GM13977 (cell line): Measurements from ENCODE around the gene LYRM2.

Experiments
- DNase-seq: peaks from one replicate; pipeline ENCODE4 v3.0.0; 2012; ENCODE audit warnings: low spot score
- in situ Hi-C: fragments of 300-500 bp; cut with MboI; formaldehyde crosslinking; loops from one replicate; pipeline ENCODE4 v1.12.0; 2022; ENCODE audit warnings: low sequenced_read_pairs, low pct_unique_long_range_greater_than_20kb, mixed read lengths, inconsistent platforms; ENCODE audit not compliant: unreplicated experiment
- TF ChIP-seq, protein P1 (sequence below): IDR thresholded peaks from 2 replicates; pipeline ENCODE4 v1.5.1; 2012; ENCODE audit warnings: mild to moderate bottlenecking, control low read depth; ENCODE audit not compliant: insufficient read depth; ENCODE audit errors: extremely low read depth, missing control alignments

LYRM2 gene

GRCh38 chr6:89566008-89566800 is 72.3 kb downstream of the LYRM2 start:
- TF ChIP-seq, protein P1, sequence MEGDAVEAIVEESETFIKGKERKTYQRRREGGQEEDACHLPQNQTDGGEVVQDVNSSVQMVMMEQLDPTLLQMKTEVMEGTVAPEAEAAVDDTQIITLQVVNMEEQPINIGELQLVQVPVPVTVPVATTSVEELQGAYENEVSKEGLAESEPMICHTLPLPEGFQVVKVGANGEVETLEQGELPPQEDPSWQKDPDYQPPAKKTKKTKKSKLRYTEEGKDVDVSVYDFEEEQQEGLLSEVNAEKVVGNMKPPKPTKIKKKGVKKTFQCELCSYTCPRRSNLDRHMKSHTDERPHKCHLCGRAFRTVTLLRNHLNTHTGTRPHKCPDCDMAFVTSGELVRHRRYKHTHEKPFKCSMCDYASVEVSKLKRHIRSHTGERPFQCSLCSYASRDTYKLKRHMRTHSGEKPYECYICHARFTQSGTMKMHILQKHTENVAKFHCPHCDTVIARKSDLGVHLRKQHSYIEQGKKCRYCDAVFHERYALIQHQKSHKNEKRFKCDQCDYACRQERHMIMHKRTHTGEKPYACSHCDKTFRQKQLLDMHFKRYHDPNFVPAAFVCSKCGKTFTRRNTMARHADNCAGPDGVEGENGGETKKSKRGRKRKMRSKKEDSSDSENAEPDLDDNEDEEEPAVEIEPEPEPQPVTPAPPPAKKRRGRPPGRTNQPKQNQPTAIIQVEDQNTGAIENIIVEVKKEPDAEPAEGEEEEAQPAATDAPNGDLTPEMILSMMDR, result no peak
- in situ Hi-C loops, result no loop called here
- DNase-seq, result no peak

DNA sequence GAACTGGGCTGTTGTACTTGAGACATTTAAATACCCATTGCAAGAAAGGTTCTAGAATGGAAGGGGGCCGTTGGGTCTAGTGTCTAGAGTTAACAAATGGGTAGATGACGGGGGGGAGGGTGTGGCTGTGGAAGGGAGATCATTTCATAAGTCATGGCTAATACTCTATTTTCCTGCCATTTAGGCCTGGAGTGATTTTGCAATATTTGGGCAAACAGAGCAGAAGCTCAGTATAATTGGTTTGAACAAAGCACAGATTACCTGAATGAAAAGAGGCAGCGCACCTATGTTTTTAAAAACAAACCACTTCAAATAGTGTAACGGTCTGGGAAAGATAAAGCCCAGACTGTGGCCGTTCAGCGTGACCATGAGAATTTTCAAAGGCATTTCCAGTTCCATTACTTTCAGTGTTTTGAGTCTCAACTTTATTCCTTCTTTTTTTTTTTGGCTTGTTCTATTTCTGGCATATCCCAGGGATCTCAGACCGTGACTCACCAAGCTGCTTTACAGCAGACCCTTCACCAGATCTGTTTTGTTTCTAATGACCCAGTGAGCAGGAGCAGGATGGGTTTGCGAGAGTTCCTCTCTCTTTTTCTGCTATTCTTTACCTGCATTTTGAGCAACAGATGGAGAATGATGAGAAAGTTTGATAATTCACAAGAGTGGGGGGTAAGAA is 73.7 kb downstream of the LYRM2 start:
- no peak for DNase-seq
- in situ Hi-C loops, result no loop called here
- TF ChIP-seq, protein P1, result no peak

DNA sequence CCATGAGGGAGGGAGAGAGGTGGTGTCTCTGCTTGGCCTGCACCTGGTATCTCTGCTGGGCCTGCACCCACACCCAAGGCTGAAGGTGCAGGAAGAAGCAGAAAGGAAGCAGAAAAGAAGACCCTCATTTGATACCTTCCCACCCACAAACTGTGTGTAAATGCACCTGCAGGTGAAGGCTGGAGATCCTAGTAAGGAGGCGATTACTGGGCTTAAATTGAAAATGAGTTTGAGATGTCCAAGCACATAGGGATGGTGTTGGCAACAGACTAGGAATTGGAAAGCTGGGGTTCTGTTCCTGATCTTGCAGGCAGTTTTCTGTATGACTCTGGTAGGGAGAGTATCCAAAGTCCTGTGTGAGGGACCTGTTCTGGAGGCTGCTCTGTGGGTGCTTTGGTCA is 74.7 kb downstream of the LYRM2 start:
- no peak for DNase-seq
- in situ Hi-C loops, result no loop called here
- TF ChIP-seq, protein P1, result no peak

DNA sequence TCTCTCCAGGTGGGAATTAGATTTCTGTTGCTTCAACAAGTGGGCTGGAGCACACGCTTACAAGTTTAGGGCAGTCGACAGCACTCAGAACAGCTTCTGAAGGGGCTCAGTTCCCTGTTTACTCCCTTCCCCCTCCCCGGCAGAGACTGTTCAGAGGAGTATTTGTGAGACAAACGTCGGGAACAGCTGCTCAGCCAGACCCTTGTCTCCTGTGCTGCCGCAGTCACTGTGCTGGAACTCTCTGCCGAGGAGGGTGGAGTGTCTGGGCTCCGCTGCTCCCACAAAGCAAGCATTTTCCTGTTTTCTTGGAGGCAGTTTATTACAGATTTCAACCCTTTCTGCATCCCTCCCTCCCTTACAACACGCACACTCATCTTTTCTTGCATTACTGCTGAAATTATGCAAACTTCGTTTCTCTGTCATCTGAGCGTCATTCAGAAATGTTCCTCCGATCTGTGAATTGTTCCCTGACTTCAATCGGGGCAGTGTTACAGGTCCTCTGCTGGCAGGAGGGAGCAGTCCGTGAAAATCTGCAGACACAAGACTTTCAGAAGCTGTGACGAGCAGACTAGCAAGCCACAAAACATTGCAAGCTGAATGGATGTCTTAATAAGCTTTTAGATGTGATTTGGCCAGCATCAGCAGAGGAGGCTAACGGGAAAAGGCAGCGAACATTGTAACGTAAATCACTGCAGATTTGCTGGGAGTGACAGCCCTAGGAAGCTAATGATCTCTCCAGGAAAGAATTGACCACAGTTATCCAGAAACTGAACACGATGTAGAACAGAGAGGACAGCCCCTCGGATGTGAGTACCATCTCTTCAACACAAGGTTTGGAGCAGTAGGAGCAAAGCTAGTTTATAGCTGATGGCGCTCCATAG is 76.2 kb downstream of the LYRM2 start:
- no peak for DNase-seq
- TF ChIP-seq, protein P1, result no peak
- in situ Hi-C loops, result no loop called here

GRCh38 chr6:89559487-89559886 is 79.1 kb downstream of the LYRM2 start:
- in situ Hi-C loops, result no loop called here
- TF ChIP-seq, protein P1, result no peak
- no peak for DNase-seq

DNA sequence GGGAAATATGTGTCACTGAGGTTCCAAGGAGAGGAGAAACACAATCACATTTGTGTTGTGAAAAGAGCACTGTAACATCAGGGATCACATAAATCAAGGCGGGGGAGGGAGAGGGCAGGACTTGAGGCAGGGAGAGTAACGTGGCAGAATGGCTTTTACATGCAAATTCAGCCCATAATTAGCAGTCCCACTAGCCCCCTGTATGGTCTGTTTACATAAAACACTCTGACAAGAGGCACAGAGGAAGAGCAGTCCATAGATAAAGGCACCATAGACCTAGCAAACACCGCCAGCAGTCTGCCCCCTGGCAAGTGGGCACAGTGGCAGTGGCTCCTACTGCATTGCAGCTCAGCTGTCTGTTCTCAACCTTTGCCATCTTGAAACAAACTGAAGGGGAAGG is 82.7 kb downstream of the LYRM2 start:
- TF ChIP-seq, protein P1, result no peak
- no peak for DNase-seq
- in situ Hi-C loops, result no loop called here
